Measurements from ENCODE around the gene EDIL3. TPM values are rescaled to one million over a fixed set of nuclear protein-coding genes. Genes with fewer than 3 reads are reported as not detected.

EDIL3 gene
- total RNA-seq, 2 experiments from 2014 or later = not detected

DNA sequence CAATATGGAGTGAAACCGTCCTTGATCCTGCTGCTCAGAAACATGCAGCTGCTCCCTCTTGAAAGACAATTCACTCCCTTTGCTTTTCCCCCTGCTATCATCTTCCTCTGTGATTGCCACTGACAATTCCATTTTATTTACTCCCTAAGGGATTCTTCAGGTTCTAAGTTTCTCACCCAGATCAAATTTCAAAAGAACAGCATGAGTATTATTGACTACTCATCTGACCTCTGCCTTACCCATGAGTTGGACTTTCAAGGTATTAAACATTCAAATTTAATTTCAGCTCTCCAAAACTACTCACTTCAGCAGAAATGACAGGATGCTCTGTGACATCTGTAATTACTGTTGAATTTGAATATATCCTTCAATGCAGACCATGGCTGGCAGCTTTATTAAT is 427.5 kb downstream of the EDIL3 start:
- CTCF ChIA-PET = no interaction called here
- DNase-seq = no peak
- no peaks in the 10 kb centered on the region for H3K9me3 Mint-ChIP-seq
- no peaks in the 10 kb centered on the region for H3K4me1 Mint-ChIP-seq
- POLR2A ChIA-PET = no interaction called here
- no peaks in the 10 kb centered on the region for H3K27me3 Mint-ChIP-seq
- no peak overlapping the region for H3K4me3 Mint-ChIP-seq
- H3K27ac Mint-ChIP-seq = no peak overlapping the region
- H3K36me3 Mint-ChIP-seq (ENCODE audit: low read depth) = no peaks in the 10 kb centered on the region

- POLR2A ChIA-PET = no interaction called here
- no peak for DNase-seq
- CTCF ChIA-PET = no interaction called here
- Mint-ChIP-seq H3K27ac (no peak overlapping the region), H3K9me3 (no peaks in the 10 kb centered on the region), H3K4me3 (no peak overlapping the region), H3K36me3 (ENCODE audit: low read depth) (no peaks in the 10 kb centered on the region), H3K27me3 (no peaks in the 10 kb centered on the region), H3K4me1 (no peaks in the 10 kb centered on the region)
Observed at GRCh38 chr5:83956386-83956785, 428.3 kb downstream of the EDIL3 start.

DNA sequence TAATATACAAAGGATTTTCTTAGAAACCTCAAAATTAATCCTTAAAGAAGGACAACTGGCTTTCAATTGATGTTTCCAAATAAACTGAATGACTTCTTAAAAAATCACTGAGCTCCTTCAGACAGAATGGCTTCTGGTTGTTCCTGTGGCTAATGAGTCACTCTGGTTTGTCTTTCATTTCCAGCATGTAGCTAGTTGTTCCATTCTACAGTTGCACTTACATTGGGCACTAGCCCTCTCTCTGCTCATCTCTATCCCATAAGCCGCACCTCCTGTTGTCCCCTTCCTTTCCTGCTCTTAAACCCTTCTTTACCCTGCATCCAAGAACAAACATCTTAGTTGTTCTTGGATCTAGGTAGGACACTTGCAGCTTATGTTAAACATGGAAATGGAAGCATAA is 428.8 kb downstream of the EDIL3 start:
- Mint-ChIP-seq H3K4me3 (no peak overlapping the region), H3K36me3 (ENCODE audit: low read depth) (no peaks in the 10 kb centered on the region), H3K4me1 (no peaks in the 10 kb centered on the region), H3K9me3 (no peaks in the 10 kb centered on the region), H3K27me3 (no peaks in the 10 kb centered on the region), H3K27ac (no peak overlapping the region)
- ChIA-PET POLR2A (no interaction called here), CTCF (no interaction called here)
- no peak for DNase-seq

DNA sequence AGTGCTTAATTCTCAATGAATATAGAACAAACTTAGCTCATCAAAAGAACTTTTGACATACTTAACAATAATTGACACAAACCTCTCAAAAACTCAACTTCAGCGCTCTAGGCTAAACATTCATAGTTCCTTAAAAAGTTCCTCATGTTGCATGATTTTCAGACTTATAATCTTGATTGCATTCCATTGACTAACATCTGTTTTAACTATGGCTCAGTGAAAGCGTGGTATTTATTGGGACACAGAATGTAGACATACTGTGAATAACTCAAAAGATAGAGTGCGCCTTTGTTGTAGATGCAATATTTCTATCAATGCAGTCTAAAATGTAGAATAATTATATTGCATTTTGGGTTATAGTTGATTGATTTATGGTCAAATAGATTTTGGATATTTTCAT is 436.9 kb downstream of the EDIL3 start:
- no peak overlapping the region for H3K27ac Mint-ChIP-seq
- POLR2A ChIA-PET = no interaction called here
- CTCF ChIA-PET = interaction anchor here (0.7 kb wide), 1 partner anchor 18 kb away, joined by 4 read pairs; no protein-coding TSS in a partner anchor
- H3K4me1 Mint-ChIP-seq = no peaks in the 10 kb centered on the region
- H3K4me3 Mint-ChIP-seq = no peak overlapping the region
- no peaks in the 10 kb centered on the region for H3K36me3 Mint-ChIP-seq (ENCODE audit: low read depth)
- no peaks in the 10 kb centered on the region for H3K9me3 Mint-ChIP-seq
- DNase-seq = no peak
- no peaks in the 10 kb centered on the region for H3K27me3 Mint-ChIP-seq

DNA sequence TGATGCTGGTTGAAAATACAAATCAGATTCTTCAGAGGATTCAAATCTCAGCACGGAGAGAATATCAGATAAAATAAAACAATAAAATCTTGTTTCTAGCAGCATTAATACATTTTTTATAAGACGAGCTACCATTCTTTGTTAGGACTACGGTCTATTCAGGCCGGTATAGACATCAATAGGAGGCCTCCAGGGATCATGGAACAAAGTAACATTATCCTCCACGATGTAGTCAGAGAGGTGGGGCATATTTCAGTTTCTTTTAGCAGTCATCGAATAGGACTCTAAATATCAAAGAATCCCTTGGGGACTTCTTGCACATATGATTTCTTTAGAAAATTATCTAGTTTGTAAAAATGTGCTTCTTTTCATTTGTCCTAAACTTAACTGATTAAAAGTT is 438.2 kb downstream of the EDIL3 start:
- Mint-ChIP-seq H3K4me1 (no peaks in the 10 kb centered on the region), H3K36me3 (ENCODE audit: low read depth) (no peaks in the 10 kb centered on the region), H3K9me3 (no peaks in the 10 kb centered on the region), H3K27ac (no peak overlapping the region), H3K4me3 (no peak overlapping the region), H3K27me3 (no peaks in the 10 kb centered on the region)
- ChIA-PET POLR2A (no interaction called here), CTCF (no interaction called here)
- DNase-seq = no peak

DNA sequence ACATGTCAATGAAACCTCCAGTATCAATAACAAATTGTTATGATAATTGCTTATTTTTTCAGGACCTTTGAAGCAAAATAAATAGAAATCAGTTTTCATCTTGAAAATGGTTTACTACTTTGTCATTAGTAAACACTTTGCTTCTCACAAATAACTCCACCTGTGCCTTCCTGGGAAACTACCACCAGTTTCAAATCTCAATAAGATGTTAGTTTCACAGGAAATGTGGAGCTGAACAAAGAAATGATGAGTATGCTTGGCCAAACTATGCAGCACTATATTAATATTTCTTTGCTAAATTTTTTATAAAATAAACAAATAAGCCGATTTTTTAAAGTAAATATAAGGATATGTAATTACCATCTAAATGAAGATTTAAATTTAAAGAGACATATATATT is 442.5 kb downstream of the EDIL3 start:
- ChIA-PET CTCF (no interaction called here), POLR2A (no interaction called here)
- no peaks in the 10 kb centered on the region for H3K27me3 Mint-ChIP-seq
- H3K36me3 Mint-ChIP-seq (ENCODE audit: low read depth) = no peaks in the 10 kb centered on the region
- H3K9me3 Mint-ChIP-seq = no peaks in the 10 kb centered on the region
- H3K4me1 Mint-ChIP-seq = no peaks in the 10 kb centered on the region
- H3K4me3 Mint-ChIP-seq = no peak overlapping the region
- no peak overlapping the region for H3K27ac Mint-ChIP-seq
- no peak for DNase-seq

DNA sequence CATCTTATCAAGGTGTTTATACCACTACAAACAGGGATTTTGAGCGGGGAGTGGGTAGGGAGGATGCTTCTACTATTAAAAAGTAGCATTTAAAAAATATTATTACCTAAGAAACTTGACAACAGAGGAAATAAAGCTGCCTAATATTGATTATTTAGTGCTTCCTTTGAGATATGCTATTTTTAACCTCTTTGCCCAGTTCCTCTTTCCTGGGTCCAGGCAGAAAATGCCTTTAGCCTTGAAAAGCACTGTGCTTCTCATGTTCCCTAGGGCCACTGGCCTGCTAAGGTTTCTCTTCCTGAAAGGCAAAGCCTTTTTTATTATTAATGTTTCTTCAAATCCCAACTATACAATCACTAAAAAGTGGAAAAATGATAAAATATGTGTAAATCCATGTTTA is 446.8 kb downstream of the EDIL3 start:
- no peak overlapping the region for H3K4me3 Mint-ChIP-seq
- no peaks in the 10 kb centered on the region for H3K27me3 Mint-ChIP-seq
- H3K27ac Mint-ChIP-seq = no peak overlapping the region
- H3K4me1 Mint-ChIP-seq = no peaks in the 10 kb centered on the region
- no peaks in the 10 kb centered on the region for H3K36me3 Mint-ChIP-seq (ENCODE audit: low read depth)
- CTCF ChIA-PET = no interaction called here
- no peak for DNase-seq
- no peaks in the 10 kb centered on the region for H3K9me3 Mint-ChIP-seq
- POLR2A ChIA-PET = no interaction called here

GRCh38 chr5:83931969-83932368 is 452.7 kb downstream of the EDIL3 start:
- Mint-ChIP-seq H3K9me3 (no peaks in the 10 kb centered on the region), H3K27ac (no peak overlapping the region), H3K36me3 (ENCODE audit: low read depth) (no peaks in the 10 kb centered on the region), H3K4me1 (no peaks in the 10 kb centered on the region), H3K27me3 (no peaks in the 10 kb centered on the region), H3K4me3 (no peak overlapping the region)
- ChIA-PET POLR2A (no interaction called here), CTCF (no interaction called here)
- DNase-seq = no peak

GRCh38 chr5:83927140-83927733 is 457.4 kb downstream of the EDIL3 start:
- ChIA-PET CTCF (interaction anchor here (0.6 to 1.9 kb wide), 3 partner anchors 9 to 17 kb away, joined by 3 to 6 read pairs (median 5); no protein-coding TSS in a partner anchor), POLR2A (no interaction called here)
- Mint-ChIP-seq H3K9me3 (no peaks in the 10 kb centered on the region), H3K27me3 (no peaks in the 10 kb centered on the region), H3K36me3 (ENCODE audit: low read depth) (no peaks in the 10 kb centered on the region), H3K4me1 (no peaks in the 10 kb centered on the region), H3K27ac (no peak overlapping the region), H3K4me3 (no peak overlapping the region)
- peak; percentile 28 for DNase-seq

- Mint-ChIP-seq H3K27ac (no peak overlapping the region), H3K36me3 (ENCODE audit: low read depth) (no peaks in the 10 kb centered on the region), H3K27me3 (no peaks in the 10 kb centered on the region), H3K4me1 (no peaks in the 10 kb centered on the region), H3K4me3 (no peak overlapping the region), H3K9me3 (no peaks in the 10 kb centered on the region)
- no peak for DNase-seq
- ChIA-PET POLR2A (no interaction called here), CTCF (no interaction called here)
Observed at GRCh38 chr5:83925955-83926337, 458.7 kb downstream of the EDIL3 start.

GRCh38 chr5:83925321-83925954 is 459.2 kb downstream of the EDIL3 start:
- Mint-ChIP-seq H3K4me1 (no peaks in the 10 kb centered on the region), H3K4me3 (no peak overlapping the region), H3K27ac (no peak overlapping the region), H3K27me3 (no peaks in the 10 kb centered on the region), H3K9me3 (no peaks in the 10 kb centered on the region), H3K36me3 (ENCODE audit: low read depth) (no peaks in the 10 kb centered on the region)
- DNase-seq = no peak
- ChIA-PET POLR2A (no interaction called here), CTCF (no interaction called here)

GRCh38 chr5:83924891-83925290 is 459.8 kb downstream of the EDIL3 start:
- H3K27me3 Mint-ChIP-seq = no peaks in the 10 kb centered on the region
- ChIA-PET CTCF (no interaction called here), POLR2A (no interaction called here)

GRCh38 chr5:83924171-83924570 is 460.5 kb downstream of the EDIL3 start:
- no peak overlapping the region for H3K27ac Mint-ChIP-seq
- H3K36me3 Mint-ChIP-seq (ENCODE audit: low read depth) = no peaks in the 10 kb centered on the region
- DNase-seq = no peak
- no peak overlapping the region for H3K4me3 Mint-ChIP-seq
- ChIA-PET CTCF (no interaction called here), POLR2A (no interaction called here)
- no peaks in the 10 kb centered on the region for H3K4me1 Mint-ChIP-seq
- no peaks in the 10 kb centered on the region for H3K27me3 Mint-ChIP-seq
- H3K9me3 Mint-ChIP-seq = no peaks in the 10 kb centered on the region

More at GRCh38 chr5:83924891-83925290, 459.8 kb downstream of the EDIL3 start:
- Mint-ChIP-seq H3K4me3 (no peak overlapping the region), H3K9me3 (no peaks in the 10 kb centered on the region), H3K36me3 (ENCODE audit: low read depth) (no peaks in the 10 kb centered on the region), H3K4me1 (no peaks in the 10 kb centered on the region), H3K27ac (no peak overlapping the region)
- DNase-seq = no peak

- Mint-ChIP-seq H3K9me3 (no peaks in the 10 kb centered on the region), H3K4me1 (no peaks in the 10 kb centered on the region)
- CTCF ChIA-PET = no interaction called here
Observed at GRCh38 chr5:83922699-83923098, 462.0 kb downstream of the EDIL3 start.

More at GRCh38 chr5:83922699-83923098, 462.0 kb downstream of the EDIL3 start:
- H3K4me3 Mint-ChIP-seq = no peak overlapping the region
- H3K27ac Mint-ChIP-seq = no peak overlapping the region
- no peak for DNase-seq
- H3K27me3 Mint-ChIP-seq = no peaks in the 10 kb centered on the region
- POLR2A ChIA-PET = no interaction called here
- H3K36me3 Mint-ChIP-seq (ENCODE audit: low read depth) = no peaks in the 10 kb centered on the region
